LoVo (cell line): ENCODE data around the gene KSR1.
"Not testable (repeated sequence)": the region's sequence is repeated elsewhere in the genome, so short reads cannot be mapped to it uniquely, and the experiment has no call there.

Experiments used
- DNase-seq: peaks from one replicate; pipeline ENCODE4 v3.0.0-alpha.2; 2016; ENCODE audit warnings: low spot score

The KSR1 gene

GRCh38 chr17:27633312-27634025, 177.2 kb downstream of the KSR1 start:
- DNase-seq, result no peak

GRCh38 chr17:27634026-27634335, 177.7 kb downstream of the KSR1 start:
- no peak for DNase-seq

GRCh38 chr17:27634776-27635175, 178.5 kb downstream of the KSR1 start:
- DNase-seq, result no peak

GRCh38 chr17:27635275-27635823, 179.1 kb downstream of the KSR1 start:
- DNase-seq, result no peak

- DNase-seq, result not testable (repeated sequence)
These were observed 179.8 kb downstream of the KSR1 start for GRCh38 chr17:27636005-27636520.

- DNase-seq, result not testable (repeated sequence)
These were observed 181.6 kb downstream of the KSR1 start for GRCh38 chr17:27637818-27638217.

GRCh38 chr17:27638415-27638914, 182.2 kb downstream of the KSR1 start:
- not testable (repeated sequence) for DNase-seq

GRCh38 chr17:27640790-27641189, 184.5 kb downstream of the KSR1 start:
- no peak for DNase-seq

- DNase-seq, result no peak
These were observed 188.3 kb downstream of the KSR1 start for GRCh38 chr17:27644586-27644985.

- DNase-seq, result not testable (repeated sequence)
These were observed 189.4 kb downstream of the KSR1 start for GRCh38 chr17:27645621-27646020.

- DNase-seq, result no peak
These were observed 190.0 kb downstream of the KSR1 start for GRCh38 chr17:27646232-27646631.

GRCh38 chr17:27647765-27648164, 191.5 kb downstream of the KSR1 start:
- DNase-seq, result no peak

- DNase-seq, result not testable (repeated sequence)
These were observed 192.9 kb downstream of the KSR1 start for GRCh38 chr17:27649111-27649571.

- DNase-seq, result no peak
These were observed 193.7 kb downstream of the KSR1 start for GRCh38 chr17:27649929-27650328.

- no peak for DNase-seq
These were observed 194.6 kb downstream of the KSR1 start for GRCh38 chr17:27650836-27651235.

- DNase-seq, result peak; percentile 6
These were observed 195.4 kb downstream of the KSR1 start for GRCh38 chr17:27651411-27652345.

- DNase-seq, result not testable (repeated sequence)
These were observed 197.3 kb downstream of the KSR1 start for GRCh38 chr17:27653449-27653971.

- no peak for DNase-seq
These were observed 197.9 kb downstream of the KSR1 start for GRCh38 chr17:27654136-27654535.

GRCh38 chr17:27654654-27655524, 198.6 kb downstream of the KSR1 start:
- peak; percentile 73 for DNase-seq

- not testable (repeated sequence) for DNase-seq
These were observed 199.4 kb downstream of the KSR1 start for GRCh38 chr17:27655525-27656111.

- DNase-seq, result not testable (repeated sequence)
These were observed 200.4 kb downstream of the KSR1 start for GRCh38 chr17:27656620-27657019.
